MV-4-11 (cell line): Measurements from ENCODE around the gene WDR27.
"Not testable (repeated sequence)": the region's sequence is repeated elsewhere in the genome, so short reads cannot be mapped to it uniquely, and the experiment has no call there.

Source experiments
- DNase-seq: peaks from one replicate; lab custom pipeline; 2025; lab: John Stamatoyannopoulos, UW

WDR27 gene

GRCh38 chr6:169520104-169520503 is 181.7 kb downstream of the WDR27 start:
- DNase-seq = no peak

GRCh38 chr6:169518451-169518850 is 183.4 kb downstream of the WDR27 start:
- DNase-seq = no peak

GRCh38 chr6:169513478-169514193 is 188.2 kb downstream of the WDR27 start:
- DNase-seq = no peak

GRCh38 chr6:169511785-169512184 is 190.0 kb downstream of the WDR27 start:
- DNase-seq = not testable (repeated sequence)

- DNase-seq = peak; percentile 2
Observed at GRCh38 chr6:169510871-169511270, 191.0 kb downstream of the WDR27 start.

- no peak for DNase-seq
Observed at GRCh38 chr6:169508452-169508851, 193.4 kb downstream of the WDR27 start.

- no peak for DNase-seq
Observed at GRCh38 chr6:169503422-169504152, 198.2 kb downstream of the WDR27 start.

GRCh38 chr6:169502445-169502844 is 199.4 kb downstream of the WDR27 start:
- no peak for DNase-seq

GRCh38 chr6:169501777-169502313 is 200.0 kb downstream of the WDR27 start:
- no peak for DNase-seq

- no peak for DNase-seq
Observed at GRCh38 chr6:169501128-169501527, 200.7 kb downstream of the WDR27 start.

- DNase-seq = no peak
Observed at GRCh38 chr6:169500688-169501087, 201.1 kb downstream of the WDR27 start.

GRCh38 chr6:169499848-169500247 is 202.0 kb downstream of the WDR27 start:
- DNase-seq = no peak

GRCh38 chr6:169498916-169499513 is 202.8 kb downstream of the WDR27 start:
- no peak for DNase-seq

GRCh38 chr6:169495601-169496000 is 206.2 kb downstream of the WDR27 start:
- DNase-seq = no peak

- no peak for DNase-seq
Observed at GRCh38 chr6:169494038-169494437, 207.8 kb downstream of the WDR27 start.

GRCh38 chr6:169491482-169491881 is 210.3 kb downstream of the WDR27 start:
- no peak for DNase-seq

GRCh38 chr6:169490830-169491229 is 211.0 kb downstream of the WDR27 start:
- DNase-seq = no peak

- DNase-seq = no peak
Observed at GRCh38 chr6:169490246-169490641, 211.6 kb downstream of the WDR27 start.

GRCh38 chr6:169489563-169490245 is 212.1 kb downstream of the WDR27 start:
- no peak for DNase-seq

GRCh38 chr6:169487579-169488436 is 214.0 kb downstream of the WDR27 start:
- no peak for DNase-seq

GRCh38 chr6:169479783-169480495 is 221.9 kb downstream of the WDR27 start:
- no peak for DNase-seq
